ENCODE data around the gene SNX13. TPM values are rescaled to one million over a fixed set of nuclear protein-coding genes. Genes with fewer than 3 reads are reported as not detected.

The SNX13 gene
- total and polyA plus RNA-seq, 2 of the 4 experiments (the other 2 are of a cell fraction), result 9.0 to 24.9 TPM

- no peak overlapping the region for H2AFZ ChIP-seq (replicated peaks; ENCODE audit: low read length, poor library complexity)
- DNase-seq (no peak), ATAC-seq (ENCODE audit: low read depth) (no peak)
- H4K8ac ChIP-seq (ENCODE audit: low read depth in 2 of 2, low read length in 2 of 2), result no peak overlapping the region
- CTCF ChIA-PET, result no interaction called here
- no peaks in the 10 kb centered on the region for H3K9me3 ChIP-seq (ENCODE audit: control insufficient read depth, insufficient read depth, low read length)
- no peaks in the 10 kb centered on the region; the same call in 1 of the 2 replicates for H3K27me3 ChIP-seq (ENCODE audit: control insufficient read depth, insufficient read depth, low read length)
- H3K27ac ChIP-seq (ENCODE audit: insufficient read depth, low read length), result no peak overlapping the region
- intact Hi-C loops (cut with micrococcal nuclease) (loop anchor here (10.0 kb wide), 2 partner anchors 264 to 1074 kb away; no protein-coding TSS in a partner anchor), dilution Hi-C loops (cut with HindIII; ENCODE audit: low sequenced_read_pairs, unreplicated experiment) (no loop called here), in situ Hi-C loops (cut with MboI; ENCODE audit: low sequenced_read_pairs) (loop anchor here (10.0 kb wide), 1 partner anchor 356 kb away; no protein-coding TSS in a partner anchor)
- no peak overlapping the region for H3K9ac ChIP-seq (ENCODE audit: low read depth, low read length)
- no peak overlapping the region for H2AK5ac ChIP-seq (ENCODE audit: low read depth, low read length)
- no TSS peak for BruUV-seq (replicated peaks)
- WGBS, 2 experiments (ENCODE audit: extremely low coverage in 2 of 2, insufficient read length in 1 of 2), result 33 to 100% methylated on average over 1 of the region's 5 CpGs
- POLR2A ChIA-PET (ENCODE audit: unreplicated experiment), result interaction anchor here (0.6 kb wide), 1 partner anchor 178 kb away, joined by 3 read pairs; no protein-coding TSS in a partner anchor
- no peak overlapping the region for H2AK9ac ChIP-seq (replicated peaks; ENCODE audit: low read depth, low read length, poor library complexity)
- no peak overlapping the region for H3K4me2 ChIP-seq (ENCODE audit: low read depth, low read length)
- H2BK120ac ChIP-seq (ENCODE audit: low read depth, low read length), result no peak overlapping the region
- H3K4me3 ChIP-seq (ENCODE audit: insufficient read depth, low read depth, low read length), result no peak overlapping the region
- no peaks in the 10 kb centered on the region for H3K36me3 ChIP-seq (ENCODE audit: control insufficient read depth, insufficient read depth, low read length)
- H4K5ac ChIP-seq (ENCODE audit: low read depth, low read length), result no peak overlapping the region
- H3K14ac ChIP-seq (replicated peaks; ENCODE audit: low read depth, low read length), result no peak overlapping the region
- no peak overlapping the region for H3K18ac ChIP-seq (ENCODE audit: low read depth, low read length)
- H4K91ac ChIP-seq (ENCODE audit: insufficient read depth, low read depth, low read length), result no peak overlapping the region
- no peak overlapping the region for H2BK20ac ChIP-seq (ENCODE audit: low read depth, low read length)
- no peaks in the 10 kb centered on the region for H3K4me1 ChIP-seq (ENCODE audit: control insufficient read depth, insufficient read depth, low read length)
- no peaks in the 10 kb centered on the region for H3K79me1 ChIP-seq (ENCODE audit: low read depth in 1 of 2, low read length in 2 of 2)
- TF ChIP-seq CEBPB (IDR thresholded peaks at IDR 0.05; ENCODE audit: low read depth, low read length) (no peak), RAD21 (IDR thresholded peaks at IDR 0.05; ENCODE audit: low read length) (no peak), ELK1 (IDR thresholded peaks at IDR 0.05; ENCODE audit: borderline replicate concordance, low read depth, low read length) (no peak), RFX5 (IDR thresholded peaks at IDR 0.05; ENCODE audit: low read depth, low read length) (no peak), SMC3 (IDR thresholded peaks at IDR 0.05; ENCODE audit: low read depth, low read length) (no peak), CHD1 (IDR thresholded peaks at IDR 0.05; ENCODE audit: low read depth, low read length) (no peak), POLR2A (IDR thresholded peaks at IDR 0.05; ENCODE audit: low read depth, low read length) (no peak), MAFK (IDR thresholded peaks at IDR 0.05; ENCODE audit: low read depth, low read length) (no peak), CTCF (conservative IDR thresholded peaks at IDR 0.05; ENCODE audit: low read depth, low read length) (no peak), MXI1 (IDR thresholded peaks at IDR 0.05; ENCODE audit: borderline replicate concordance, low read depth, low read length) (no peak), BHLHE40 (IDR thresholded peaks at IDR 0.05; ENCODE audit: low read depth, low read length) (no peak), FOS (IDR thresholded peaks at IDR 0.05; ENCODE audit: low read depth, low read length) (no peak), USF2 (IDR thresholded peaks at IDR 0.05; ENCODE audit: low read depth, low read length) (no peak), RCOR1 (IDR thresholded peaks at IDR 0.05; ENCODE audit: insufficient replicate concordance, low read length) (no peak)
- H4K20me1 ChIP-seq (ENCODE audit: insufficient read depth, low read length), result no peaks in the 10 kb centered on the region
- no peaks in the 10 kb centered on the region for H3K9me1 ChIP-seq (ENCODE audit: insufficient read depth, low read length)
- H3K4ac ChIP-seq (ENCODE audit: low read depth, low read length), result no peak overlapping the region
- no peak overlapping the region for H2BK15ac ChIP-seq (ENCODE audit: low read depth, low read length)
- no peak overlapping the region for H3K56ac ChIP-seq (ENCODE audit: extremely low read depth, insufficient read depth, low read length)
- no peak overlapping the region for H3K23ac ChIP-seq (ENCODE audit: low read depth, low read length)
- no peak overlapping the region for H2BK5ac ChIP-seq (ENCODE audit: low read depth, low read length, poor library complexity, severe bottlenecking)
These were observed 28.8 kb upstream of the SNX13 start for GRCh38 chr7:17968791-17969715.
